HepG2 (cell line): ENCODE measurements around the gene ATRNL1. TPM values are rescaled to one million over a fixed set of nuclear protein-coding genes. Genes with fewer than 3 reads are reported as not detected.

ENCODE experiments used
- ATAC-seq: fragments of 200-7000 bp; cut with Tn5 transposase; 3 replicates; pipeline ENCODE4 v1.9.1; 2020; ENCODE audit warnings: mild to moderate bottlenecking, moderate library complexity
- BruUV-seq: library from RNA; stranded (reverse); fragments of 400-500 nt; replicated peaks from 2 replicates; lab custom pipeline; 2021; lab: Mats Ljungman, UMichigan
- CTCF ChIA-PET: fragments of 300-600 bp; formaldehyde crosslinking; extraction: SDS; loops from one replicate; lab custom pipeline; 2021; ENCODE audit warnings: low total read pairs, inconsistent platforms, low intra/inter-chr PET ratio; lab: Yijun Ruan, JAX
- POLR2A ChIA-PET: fragments of 350-600 bp; sonication (Branson Sonifier 250); formaldehyde crosslinking; loops from one replicate; lab custom pipeline; 2020; ENCODE audit warnings: antibody characterized with exemption, inconsistent platforms; lab: Yijun Ruan, JAX
- DNase-seq: peaks from one replicate; pipeline ENCODE4 v3.0.0-alpha.2; 2015; ENCODE audit warnings: low spot score
- FAIRE-seq: peaks from 3 replicates; lab custom pipeline; 2011; peaks lifted over from hg19 to GRCh38; lab: Jason Lieb, UNC
- H2AFZ ChIP-seq: one replicate; pipeline ENCODE4 v1.6.1; 2011; ENCODE audit warnings: low read length, inconsistent platforms
- H3K27ac ChIP-seq: fragments of 300-600 bp; 3 replicates; pipeline ENCODE4 v1.8.0; 2011; ENCODE audit warnings: mixed run types, mild to moderate bottlenecking, mixed read lengths, low read length, inconsistent platforms; ENCODE audit not compliant: insufficient read depth; ENCODE audit errors: extremely low read length
- H3K27me3 ChIP-seq, 2 experiments: fragments of 200-600 bp in 1 of 2; 2 replicates in 1 of 2; 3 replicates in 1 of 2; pipeline versions ENCODE4 v1.6.0 to v1.8.0; 2011; ENCODE audit warnings: low read length in 2 of 2, mild to moderate bottlenecking in 2 of 2, moderate library complexity in 2 of 2, inconsistent platforms in 1 of 2; ENCODE audit not compliant: insufficient read depth in 2 of 2, control insufficient read depth in 1 of 2
- H3K36me3 ChIP-seq, 2 experiments: fragments of 200-600 bp in 1 of 2; replicated peaks in 1 of 2; 2 replicates in 1 of 2; 3 replicates in 1 of 2; pipeline versions ENCODE4 v1.5.1 to v1.8.0; 2011; ENCODE audit warnings: low read length in 2 of 2, inconsistent platforms in 1 of 2; ENCODE audit not compliant: insufficient read depth in 2 of 2, control insufficient read depth in 1 of 2
- H3K4me1 ChIP-seq: 2 replicates; pipeline ENCODE4 v1.5.1; 2012; ENCODE audit warnings: low read length, inconsistent platforms; ENCODE audit not compliant: insufficient read depth
- H3K4me2 ChIP-seq: 2 replicates; pipeline ENCODE4 v1.6.0; 2011; ENCODE audit warnings: low read depth, low read length, inconsistent platforms
- H3K4me3 ChIP-seq, 3 experiments: fragments of 200-600 bp in 1 of 3; sonication (generic), shearing (Covaris generic) in 1 of 3; replicated peaks in 1 of 3; 2 replicates each; pipeline ENCODE4 v1.5.1; 2011 to 2016; ENCODE audit warnings: low read length in 3 of 3, inconsistent platforms in 2 of 3, low read depth in 2 of 3, mild to moderate bottlenecking in 2 of 3, control low read depth in 1 of 3, mixed read lengths in 1 of 3; ENCODE audit not compliant: insufficient read depth in 1 of 3
- H3K79me2 ChIP-seq: one replicate; pipeline ENCODE4 v1.6.1; 2011; ENCODE audit warnings: low read length, inconsistent platforms; ENCODE audit not compliant: insufficient read depth
- H3K9ac ChIP-seq: 2 replicates; pipeline ENCODE4 v1.6.0; 2011; ENCODE audit warnings: mild to moderate bottlenecking, low read depth, low read length, inconsistent platforms; ENCODE audit not compliant: insufficient read depth
- H3K9me3 ChIP-seq: 2 replicates; pipeline ENCODE4 v1.5.1; 2012; ENCODE audit warnings: mild to moderate bottlenecking, low read length
- H4K20me1 ChIP-seq: 2 replicates; pipeline ENCODE4 v1.6.0; 2011; ENCODE audit warnings: inconsistent platforms, mild to moderate bottlenecking, low read length, moderate library complexity; ENCODE audit not compliant: insufficient read depth
- ARNT2 ChIP-seq: sonication (generic); formaldehyde crosslinking; IDR thresholded peaks from 2 replicates; pipeline ENCODE4 v1.8.0; 2022; ENCODE audit warnings: mild to moderate bottlenecking, low read depth, missing genetic modification reagents, moderate library complexity
- CREM ChIP-seq, 2 experiments: sonication (generic) in 1 of 2; formaldehyde crosslinking in 1 of 2; IDR thresholded peaks; 2 replicates each; pipeline versions ENCODE4 v1.4.0 to v1.6.1; 2016 to 2020; ENCODE audit warnings: antibody characterized with exemption in 1 of 2, mild to moderate bottlenecking in 1 of 2, missing genetic modification reagents in 1 of 2
- E2F2 ChIP-seq: sonication (generic); formaldehyde crosslinking; IDR thresholded peaks from 2 replicates; pipeline ENCODE4 v1.4.0; 2020; ENCODE audit warnings: missing genetic modification reagents, borderline replicate concordance
- NFE2L1 ChIP-seq: sonication (generic); formaldehyde crosslinking; IDR thresholded peaks from 2 replicates; pipeline ENCODE4 v1.4.0; 2020; ENCODE audit warnings: missing genetic modification reagents, mild to moderate bottlenecking, borderline replicate concordance
- NFKB2 ChIP-seq: sonication (generic); formaldehyde crosslinking; IDR thresholded peaks from 2 replicates; pipeline ENCODE4 v1.4.0; 2020; ENCODE audit warnings: missing genetic modification reagents, borderline replicate concordance
- PLRG1 ChIP-seq: fragments of 450-650 bp; conservative IDR thresholded peaks from 2 replicates; pipeline ENCODE4 v1.6.1; 2016
- SIX1 ChIP-seq: sonication (generic); formaldehyde crosslinking; IDR thresholded peaks from 2 replicates; pipeline ENCODE4 v1.4.0; 2020; ENCODE audit warnings: missing genetic modification reagents, borderline replicate concordance
- SRY ChIP-seq: sonication (generic); formaldehyde crosslinking; IDR thresholded peaks from 2 replicates; pipeline ENCODE4 v1.8.0; 2022; ENCODE audit warnings: mild to moderate bottlenecking, missing genetic modification reagents
- SSRP1 ChIP-seq: IDR thresholded peaks from 2 replicates; pipeline ENCODE4 v1.6.1; 2016; ENCODE audit warnings: control low read depth
- ZNF143 ChIP-seq: sonication (generic); formaldehyde crosslinking; IDR thresholded peaks from 2 replicates; pipeline ENCODE4 v1.4.0; 2020; ENCODE audit warnings: missing genetic modification reagents
- ZNF570 ChIP-seq: sonication (generic); formaldehyde crosslinking; IDR thresholded peaks from 2 replicates; pipeline ENCODE4 v1.4.0; 2020; ENCODE audit warnings: mild to moderate bottlenecking, missing genetic modification reagents, borderline replicate concordance
- ZNF879 ChIP-seq: sonication (generic); formaldehyde crosslinking; IDR thresholded peaks from 2 replicates; pipeline ENCODE4 v1.8.1; 2023; ENCODE audit warnings: missing genetic modification reagents
- WGBS: methylation state at CpG from one replicate; pipeline ENCODE4 v1.1.6; 2017; ENCODE audit warnings: low lambda C conversion rate; 5-methylcytosine and 5-hydroxymethylcytosine counted together
- in situ Hi-C: cut with HindIII; loops from 2 replicates; pipeline ENCODE4 v1.10.0; 2017; ENCODE audit warnings: low pct_unique_long_range_greater_than_20kb; ENCODE audit not compliant: extremely low pct_ligation_motif_present
- intact Hi-C: fragments of 100-400 bp; cut with micrococcal nuclease; formaldehyde crosslinking; loops from one replicate; pipeline ENCODE4 v1.10.0; 2022; ENCODE audit not compliant: unreplicated experiment
- polyA plus RNA-seq, 8 experiments: library from polyadenylated mRNA; depleted of rRNA in 3 of 8; stranded (reverse) in 7 of 8; unstranded in 1 of 8; fragments of >200 nt; fragmentation: Illumina TruSeq in 4 of 8; extraction: Trizol in 4 of 8; gene quantifications; 2 replicates each; pipeline versions ENCODE4 v1.2.1 to v1.2.3, GENCODE V29; 2011 to 2016; ENCODE audit warnings: low read depth in 4 of 8, missing spikeins in 1 of 8, mixed read lengths in 1 of 8; ENCODE audit not compliant: insufficient read depth in 1 of 8
- total RNA-seq, 5 experiments: library from RNA; depleted of rRNA; stranded (reverse); fragments of >200 nt; fragmentation: Illumina TruSeq; extraction: Trizol; gene quantifications; 2 replicates each; pipeline ENCODE4 v1.2.3, GENCODE V29; 2016; ENCODE audit warnings: low read depth in 1 of 5
- TF ChIP-seq, protein P1 (sequence below): sonication (generic); formaldehyde crosslinking; IDR thresholded peaks from 2 replicates; pipeline ENCODE4 v1.4.0; 2020; ENCODE audit warnings: missing genetic modification reagents

Gene ATRNL1
- total and polyA plus RNA-seq, 2 of the 13 experiments (the other 11 are each of a cell fraction or from before 2014, with no cell fraction given) = 0.04 TPM; not detected in 1

DNA sequence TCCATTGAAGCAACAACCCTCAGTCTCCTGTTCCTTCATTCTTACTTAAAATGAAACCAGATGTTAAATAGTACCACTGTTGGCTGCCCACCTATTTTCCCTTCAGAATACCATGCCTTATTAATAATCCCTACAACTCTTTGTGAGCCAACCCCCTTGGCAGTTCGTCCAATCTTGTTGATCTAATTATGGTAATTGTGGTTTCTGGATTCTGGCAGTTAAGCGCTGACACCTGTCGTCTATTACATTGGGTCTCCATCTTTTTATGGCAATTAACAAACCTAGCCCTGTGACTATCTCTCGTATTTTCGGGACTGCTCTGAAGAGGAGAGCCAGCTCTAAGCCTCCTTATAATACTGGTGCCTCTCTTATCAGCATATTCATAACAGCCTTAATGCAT lies 432.0 kb downstream of the ATRNL1 start:
- 28% methylated on average over 5 of the region's 5 CpGs for WGBS
- Histone ChIP-seq H3K27me3 (no peaks in the 10 kb centered on the region), H2AFZ (no peak overlapping the region), H3K9me3 (peaks cover 57% of the 10 kb centered on the region), H3K4me3 (no peak overlapping the region), H3K4me2 (no peak overlapping the region), H3K27ac (no peak overlapping the region), H3K79me2 (no peaks in the 10 kb centered on the region), H4K20me1 (no peaks in the 10 kb centered on the region), H3K9ac (no peak overlapping the region), H3K36me3 (no peaks in the 10 kb centered on the region), H3K4me1 (no peaks in the 10 kb centered on the region)
- POLR2A ChIA-PET = no interaction called here
- in situ Hi-C loops = no loop called here
- no peak for DNase-seq
- CTCF ChIA-PET = no interaction called here
- BruUV-seq = no TSS peak
- no peak for ATAC-seq
- intact Hi-C loops = no loop called here
- FAIRE-seq = no peak
- no peak for TF ChIP-seq ZNF143 (CRISPR knock-in tag)
- TF ChIP-seq NFKB2 (CRISPR knock-in tag) = no peak
- no peak for TF ChIP-seq ZNF570
- no peak for TF ChIP-seq SRY (CRISPR knock-in tag)
- no peak for TF ChIP-seq E2F2 (CRISPR knock-in tag)
- TF ChIP-seq SSRP1 (CRISPR knock-in tag) = no peak
- no peak for TF ChIP-seq ARNT2 (CRISPR knock-in tag)
- no peak for TF ChIP-seq PLRG1
- no peak for TF ChIP-seq ZNF879
- TF ChIP-seq, protein P1, sequence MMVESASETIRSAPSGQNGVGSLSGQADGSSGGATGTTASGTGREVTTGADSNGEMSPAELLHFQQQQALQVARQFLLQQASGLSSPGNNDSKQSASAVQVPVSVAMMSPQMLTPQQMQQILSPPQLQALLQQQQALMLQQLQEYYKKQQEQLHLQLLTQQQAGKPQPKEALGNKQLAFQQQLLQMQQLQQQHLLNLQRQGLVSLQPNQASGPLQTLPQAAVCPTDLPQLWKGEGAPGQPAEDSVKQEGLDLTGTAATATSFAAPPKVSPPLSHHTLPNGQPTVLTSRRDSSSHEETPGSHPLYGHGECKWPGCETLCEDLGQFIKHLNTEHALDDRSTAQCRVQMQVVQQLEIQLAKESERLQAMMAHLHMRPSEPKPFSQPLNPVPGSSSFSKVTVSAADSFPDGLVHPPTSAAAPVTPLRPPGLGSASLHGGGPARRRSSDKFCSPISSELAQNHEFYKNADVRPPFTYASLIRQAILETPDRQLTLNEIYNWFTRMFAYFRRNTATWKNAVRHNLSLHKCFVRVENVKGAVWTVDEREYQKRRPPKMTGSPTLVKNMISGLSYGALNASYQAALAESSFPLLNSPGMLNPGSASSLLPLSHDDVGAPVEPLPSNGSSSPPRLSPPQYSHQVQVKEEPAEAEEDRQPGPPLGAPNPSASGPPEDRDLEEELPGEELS (CRISPR knock-in tag) = no peak
- no peak for TF ChIP-seq SIX1 (CRISPR knock-in tag)
- no peak for TF ChIP-seq CREM (IDR thresholded peaks at IDR 0.05)
- no peak for TF ChIP-seq CREM (CRISPR knock-in tag; IDR thresholded peaks at IDR 0.05)
- TF ChIP-seq NFE2L1 (CRISPR knock-in tag) = no peak
